CD4-positive, alpha-beta T cell treated with Interleukin-6 for 4 hours (primary cell): ENCODE measurements around the gene GPI.
"Not testable (repeated sequence)": the region's sequence is repeated elsewhere in the genome, so short reads cannot be mapped to it uniquely, and the experiment has no call there.

Source experiments
- DNase-seq: peaks from one replicate; pipeline ENCODE4 v3.0.0-alpha.2; 2020; ENCODE audit warnings: mixed read lengths

GPI gene

GRCh38 chr19:34368338-34368737, 3.3 kb downstream of the GPI start:
- DNase-seq, result no peak

- not testable (repeated sequence) for DNase-seq
Measured at GRCh38 chr19:34369166-34369565, 4.2 kb downstream of the GPI start.

DNA sequence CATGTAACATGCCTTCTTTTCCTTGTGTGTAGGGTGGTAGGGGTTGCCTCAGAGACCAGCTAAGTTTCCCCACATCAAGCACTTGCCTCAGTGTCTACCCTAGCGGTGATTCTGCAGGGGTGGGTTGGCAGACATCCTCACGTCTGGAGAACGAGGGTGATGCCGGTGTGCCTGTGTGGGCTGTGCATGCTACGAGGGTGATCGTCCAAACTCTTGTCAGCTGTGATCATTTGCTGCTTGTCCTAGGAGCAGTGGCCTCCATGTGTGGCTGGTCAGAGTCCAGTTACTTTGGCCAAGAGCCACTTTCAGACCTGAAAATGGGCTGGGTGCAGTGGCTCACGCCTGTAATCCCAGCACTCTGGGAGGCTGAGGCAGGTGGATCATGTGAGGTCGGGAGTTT, 5.1 kb downstream of the GPI start:
- DNase-seq, result no peak

GRCh38 chr19:34370983-34371382, 6.0 kb downstream of the GPI start:
- no peak for DNase-seq

- no peak for DNase-seq
Measured at GRCh38 chr19:34373601-34374288, 8.7 kb downstream of the GPI start.

DNA sequence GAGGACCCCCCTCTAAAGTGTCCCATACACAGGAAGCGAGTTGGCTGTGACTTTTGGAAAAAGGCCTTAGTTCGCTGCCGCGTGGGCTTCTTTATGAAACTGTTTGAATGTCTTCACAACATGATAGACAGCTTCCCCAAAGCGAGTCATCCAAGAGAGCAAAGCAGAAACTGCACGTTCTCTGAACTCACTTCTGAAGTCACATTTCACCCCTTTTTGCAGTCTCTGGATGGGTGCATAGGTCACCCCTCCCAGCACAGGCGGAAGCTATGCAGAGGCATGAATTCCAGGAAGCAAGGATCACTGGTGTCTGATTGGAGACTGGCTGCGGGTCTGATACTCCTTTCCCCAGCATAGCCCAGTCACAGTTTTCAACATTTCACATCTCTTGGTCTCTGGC, 10.6 kb downstream of the GPI start:
- no peak for DNase-seq

GRCh38 chr19:34380639-34381241, 15.7 kb downstream of the GPI start:
- DNase-seq, result no peak

- DNase-seq, result no peak
Measured at GRCh38 chr19:34381399-34382251, 16.6 kb downstream of the GPI start.

- DNase-seq, result no peak
Measured at GRCh38 chr19:34382471-34382870, 17.5 kb downstream of the GPI start.

GRCh38 chr19:34383599-34383998, 18.6 kb downstream of the GPI start:
- no peak for DNase-seq

DNA sequence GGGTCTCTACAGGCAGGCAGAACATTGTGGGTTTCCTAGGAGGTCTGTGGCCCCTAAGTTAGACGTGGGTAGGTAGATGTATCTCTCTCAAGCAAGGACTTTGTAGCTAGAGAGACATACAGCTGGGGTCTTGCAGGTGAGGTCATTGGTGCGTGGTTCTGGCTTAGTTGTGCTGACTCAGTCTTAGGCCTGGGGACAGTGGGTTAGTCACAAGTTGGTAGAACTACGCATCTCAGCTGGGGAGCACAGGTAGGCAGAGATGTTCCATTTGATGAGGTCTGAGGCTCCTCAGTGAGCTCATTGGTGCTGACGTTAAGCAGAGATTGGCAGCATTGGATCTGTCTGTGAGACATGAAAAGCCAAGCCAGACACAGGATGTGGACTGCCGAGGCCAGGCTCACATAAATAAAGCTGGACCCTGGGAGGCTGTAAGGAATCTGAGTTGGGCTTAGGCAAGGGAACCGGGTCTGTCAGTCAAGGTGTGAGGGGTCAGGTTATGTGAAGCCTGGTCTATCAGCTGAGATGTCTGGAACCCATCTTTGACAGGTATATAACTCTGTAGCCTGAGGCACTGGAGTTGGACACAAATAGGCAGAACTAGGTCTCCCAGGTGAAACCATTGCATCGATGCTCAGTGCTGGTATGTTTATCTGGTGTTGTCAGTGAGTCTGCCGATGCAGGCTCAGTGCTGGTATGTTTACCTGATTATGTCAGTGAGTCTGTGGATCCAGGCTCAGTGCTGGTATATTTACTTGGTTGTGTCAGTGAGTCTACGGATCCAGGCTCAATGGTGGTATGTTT, 21.8 kb downstream of the GPI start:
- DNase-seq, result no peak

DNA sequence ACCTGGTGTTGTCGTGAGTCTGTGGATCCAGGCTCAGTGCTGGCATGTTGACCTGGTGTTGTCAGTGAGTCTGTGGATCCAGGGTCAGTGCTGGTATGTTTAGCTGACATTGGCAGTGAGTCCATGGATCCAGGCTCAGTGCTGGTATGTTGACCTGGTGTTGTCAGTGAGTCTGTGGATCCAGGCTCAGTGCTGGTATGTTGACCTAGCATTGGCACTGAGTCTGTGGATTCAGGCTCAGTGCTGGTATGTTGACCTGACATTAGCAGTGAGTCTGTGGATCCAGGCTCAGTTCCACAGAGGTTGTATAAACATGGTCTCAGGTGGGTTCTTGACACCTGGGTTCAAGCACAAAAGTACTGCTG, 22.4 kb downstream of the GPI start:
- no peak for DNase-seq

GRCh38 chr19:34388745-34389144, 23.7 kb downstream of the GPI start:
- not testable (repeated sequence) for DNase-seq

GRCh38 chr19:34391813-34392212, 26.8 kb downstream of the GPI start:
- no peak for DNase-seq

DNA sequence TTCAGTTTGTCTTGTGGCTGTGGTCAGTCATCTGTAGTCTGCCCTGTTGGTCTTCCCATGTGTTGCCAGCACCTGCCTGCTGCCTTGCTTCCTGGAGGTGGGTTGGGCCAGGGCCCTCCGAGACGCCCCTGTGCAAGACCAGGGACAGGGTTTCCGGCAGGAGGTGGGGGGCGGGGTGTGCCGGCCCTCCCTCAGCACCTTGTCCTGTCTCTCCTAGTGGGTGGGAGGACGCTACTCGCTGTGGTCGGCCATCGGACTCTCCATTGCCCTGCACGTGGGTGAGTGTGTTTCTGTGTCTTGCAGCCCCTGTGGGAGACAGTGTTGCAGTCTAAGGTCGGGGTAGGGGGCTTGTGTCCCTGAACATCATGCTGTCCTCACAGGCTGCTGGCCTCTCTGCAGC, 28.0 kb downstream of the GPI start:
- DNase-seq, result no peak

- no peak for DNase-seq
Measured at GRCh38 chr19:34393629-34394028, 28.6 kb downstream of the GPI start.

DNA sequence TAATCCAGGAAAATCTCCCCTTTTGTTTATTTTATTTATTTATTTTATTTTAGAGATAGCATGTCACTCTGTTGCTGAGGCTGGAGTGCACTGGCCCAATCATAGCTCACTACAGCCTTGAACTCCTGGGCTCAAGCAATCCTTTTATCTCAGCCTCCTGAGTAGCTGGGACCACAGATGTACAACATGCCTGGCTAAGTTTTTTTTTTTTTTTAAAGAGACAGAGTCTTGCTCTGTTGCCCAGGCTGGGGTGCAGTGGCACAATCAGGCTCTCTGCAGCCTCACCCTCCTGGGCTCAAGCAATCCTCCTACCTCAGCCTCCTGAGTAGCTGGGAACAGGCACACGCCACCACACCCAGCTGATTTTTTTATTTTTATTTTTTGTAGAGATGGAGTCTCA, 32.9 kb downstream of the GPI start:
- no peak for DNase-seq

DNA sequence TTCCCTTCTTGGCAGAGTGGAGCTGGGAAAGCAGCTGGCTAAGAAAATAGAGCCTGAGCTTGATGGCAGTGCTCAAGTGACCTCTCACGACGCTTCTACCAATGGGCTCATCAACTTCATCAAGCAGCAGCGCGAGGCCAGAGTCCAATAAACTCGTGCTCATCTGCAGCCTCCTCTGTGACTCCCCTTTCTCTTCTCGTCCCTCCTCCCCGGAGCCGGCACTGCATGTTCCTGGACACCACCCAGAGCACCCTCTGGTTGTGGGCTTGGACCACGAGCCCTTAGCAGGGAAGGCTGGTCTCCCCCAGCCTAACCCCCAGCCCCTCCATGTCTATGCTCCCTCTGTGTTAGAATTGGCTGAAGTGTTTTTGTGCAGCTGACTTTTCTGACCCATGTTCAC, 34.9 kb downstream of the GPI start:
- no peak for DNase-seq

DNA sequence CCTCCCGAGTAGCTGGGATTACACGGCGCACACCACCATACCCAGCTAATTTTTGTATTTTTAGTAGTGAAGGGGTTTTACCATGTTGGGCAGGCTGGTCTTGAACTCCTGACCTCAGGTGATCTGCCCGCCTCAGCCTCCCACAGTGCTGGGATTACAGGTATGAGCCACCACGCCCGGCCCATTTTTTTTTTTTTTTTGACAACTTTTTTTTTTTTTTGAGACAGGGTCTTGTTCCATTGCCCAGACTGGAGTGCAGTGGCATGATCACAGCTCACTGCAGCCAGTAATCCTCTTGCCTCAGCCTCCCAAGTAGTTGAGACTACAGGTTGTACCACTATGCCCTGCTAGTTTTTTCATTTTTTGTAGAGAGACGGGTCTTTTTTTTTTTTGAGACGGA, 35.8 kb downstream of the GPI start:
- not testable (repeated sequence) for DNase-seq

- no peak for DNase-seq
Measured at GRCh38 chr19:34402074-34402600, 37.1 kb downstream of the GPI start.

GRCh38 chr19:34403784-34404108, 38.8 kb downstream of the GPI start:
- DNase-seq, result no peak

DNA sequence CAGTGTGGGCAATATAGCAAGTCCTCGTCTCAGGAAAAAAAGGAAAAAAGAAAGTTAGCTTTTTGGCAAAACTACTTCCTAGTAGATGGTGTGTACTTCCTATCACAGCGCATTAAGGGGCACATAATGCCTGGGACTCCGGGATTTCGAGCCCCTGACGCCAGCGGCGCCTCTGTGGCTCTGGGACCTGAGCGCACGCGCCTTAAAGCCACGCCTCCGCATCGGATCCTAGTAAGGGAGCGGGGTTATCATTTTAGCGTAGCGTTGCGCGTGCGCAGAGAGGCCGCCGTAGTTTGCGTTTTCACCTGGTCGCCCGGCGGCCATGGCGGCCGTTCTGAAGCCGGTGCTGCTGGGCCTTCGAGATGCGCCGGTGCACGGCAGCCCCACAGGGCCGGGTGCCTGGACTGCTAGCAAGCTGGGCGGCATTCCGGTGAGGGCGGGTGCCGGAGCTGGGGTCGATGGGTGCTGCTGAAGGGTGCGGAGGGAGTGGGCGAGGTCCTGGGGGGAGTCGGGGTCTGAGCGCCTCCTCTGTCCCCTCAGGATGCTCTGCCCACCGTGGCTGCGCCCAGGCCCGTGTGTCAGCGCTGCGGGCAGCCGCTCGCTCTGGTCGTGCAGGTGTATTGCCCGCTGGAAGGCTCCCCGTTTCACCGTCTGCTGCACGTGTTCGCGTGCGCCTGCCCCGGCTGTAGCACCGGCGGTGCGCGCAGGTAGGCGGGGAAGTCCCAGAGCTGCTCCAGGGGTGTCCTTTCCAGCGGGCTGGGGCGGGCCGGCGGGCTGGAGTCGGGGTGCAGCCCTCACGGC, 39.3 kb downstream of the GPI start, which contains the start of gene PDCD2L:
Gene PDCD2L (plus strand): TSS at position 291 of the 801 bp plus-strand sequence. CDS start 32 bp downstream, at position 323.
- DNase-seq, result peak; percentile 98
